Peyer's patch (tissue), 4 donors: ENCODE data around the gene FREM3.

Source experiments
- CTCF ChIP-seq, 6 experiments: fragments of 450-650 bp in 4 of 6; fragments of 200-600 bp in 2 of 6; sonication (generic) in 1 of 6; IDR thresholded peaks; one replicate each; pipeline ENCODE4 v1.5.1; 2017 to 2019; ENCODE audit warnings: antibody characterized with exemption in 6 of 6, mild to moderate bottlenecking in 3 of 6, moderate library complexity in 1 of 6
- POLR2A ChIP-seq, 2 donors: fragments of 450-650 bp; IDR thresholded peaks; one replicate each; pipeline ENCODE4 v1.5.1; 2017; ENCODE audit warnings: antibody characterized with exemption in 2 of 2, mild to moderate bottlenecking in 2 of 2, moderate library complexity in 2 of 2

GRCh38 chr4:143742834-143743233, 42.4 kb upstream of the FREM3 start:
- TF ChIP-seq CTCF (IDR thresholded peaks at IDR 0.05) (no peak), POLR2A (IDR thresholded peaks at IDR 0.05) (no peak)
